SK-N-SH (cell line): ENCODE results near the gene ASB7. TPM values are rescaled to one million over a fixed set of nuclear protein-coding genes. Genes with fewer than 3 reads are reported as not detected.

Experiments
- CTCF ChIA-PET: fragments of 300-600, 350-600 bp; formaldehyde crosslinking; extraction: SDS; loops from one replicate; lab custom pipeline; 2021; lab: Yijun Ruan, JAX
- POLR2A ChIA-PET: fragments of 350-600 bp; sonication (Branson Sonifier 250); formaldehyde crosslinking; extraction: SDS; loops from one replicate; lab custom pipeline; 2020; ENCODE audit warnings: antibody characterized with exemption, inconsistent platforms; lab: Yijun Ruan, JAX
- DNase-seq: peaks from one replicate; pipeline ENCODE4 v3.0.0; 2012
- H2AFZ ChIP-seq: fragments of 200-600 bp; sonication (generic); 2 replicates; pipeline ENCODE4 v1.8.1; 2016; ENCODE audit warnings: antibody characterized with exemption, mild to moderate bottlenecking, low read depth
- H3F3A ChIP-seq: fragments of 200-600 bp; sonication (generic); replicated peaks from 2 replicates; pipeline ENCODE3; 2016; ENCODE audit warnings: antibody characterized with exemption, mild to moderate bottlenecking; ENCODE audit not compliant: insufficient read depth
- H3K27ac ChIP-seq, 2 experiments: fragments of 200-500 bp in 1 of 2; fragments of 200-600 bp in 1 of 2; sonication (Bioruptor generic) in 1 of 2; sonication (generic), shearing (Covaris generic) in 1 of 2; 2 replicates each; pipeline versions ENCODE4 v1.5.1 to v1.6.1; 2014 to 2016; ENCODE audit warnings: low read depth in 2 of 2, inconsistent platforms in 1 of 2, low read length in 1 of 2, mild to moderate bottlenecking in 1 of 2, mixed read lengths in 1 of 2
- H3K27me3 ChIP-seq: fragments of 200-600 bp; sonication (generic), shearing (Covaris generic); 2 replicates; pipeline ENCODE4 v1.6.1; 2016; ENCODE audit warnings: mixed run types; ENCODE audit not compliant: insufficient read depth
- H3K36me3 ChIP-seq, 2 experiments: fragments of 200-500 bp in 1 of 2; fragments of 200-600 bp in 1 of 2; sonication (Bioruptor generic) in 1 of 2; sonication (generic) in 1 of 2; replicated peaks in 1 of 2; 2 replicates each; pipeline versions ENCODE3 to v1.5.1; 2014 to 2016; ENCODE audit warnings: low read length in 1 of 2, mild to moderate bottlenecking in 1 of 2; ENCODE audit not compliant: insufficient read depth in 2 of 2, control insufficient read depth in 1 of 2
- H3K4me1 ChIP-seq, 2 experiments: fragments of 200-500 bp in 1 of 2; fragments of 200-600 bp in 1 of 2; sonication (Bioruptor generic) in 1 of 2; sonication (generic), shearing (Covaris generic) in 1 of 2; 2 replicates each; pipeline versions ENCODE4 v1.5.1 to v1.6.1; 2014 to 2016; ENCODE audit warnings: low read depth in 1 of 2, low read length in 1 of 2, mixed run types in 1 of 2; ENCODE audit not compliant: insufficient read depth in 2 of 2, control insufficient read depth in 1 of 2
- H3K4me2 ChIP-seq: fragments of 200-600 bp; sonication (generic), shearing (Covaris generic); 2 replicates; pipeline ENCODE4 v1.6.1; 2017; ENCODE audit warnings: mixed run types
- H3K4me3 ChIP-seq, 2 experiments: fragments of 200-500 bp in 1 of 2; fragments of 200-600 bp in 1 of 2; sonication (Bioruptor generic) in 1 of 2; sonication (generic), shearing (Covaris generic) in 1 of 2; 2 replicates each; pipeline versions ENCODE4 v1.5.1 to v1.8.1; 2014 to 2016; ENCODE audit warnings: low read depth in 2 of 2, inconsistent platforms in 1 of 2, low read length in 1 of 2, mild to moderate bottlenecking in 1 of 2, mixed read lengths in 1 of 2, moderate library complexity in 1 of 2
- H3K79me2 ChIP-seq: fragments of 200-600 bp; sonication (generic); 2 replicates; pipeline ENCODE4 v1.8.1; 2017; ENCODE audit warnings: mild to moderate bottlenecking; ENCODE audit not compliant: insufficient read depth
- H3K9ac ChIP-seq: fragments of 200-600 bp; sonication (generic); 2 replicates; pipeline ENCODE4 v1.6.1; 2017; ENCODE audit warnings: mixed run types
- H3K9me2 ChIP-seq: fragments of 200-600 bp; sonication (generic); 2 replicates; pipeline ENCODE4 v1.6.1; 2017; ENCODE audit warnings: mixed run types
- H3K9me3 ChIP-seq: fragments of 200-600 bp; sonication (generic); 2 replicates; pipeline ENCODE4 v1.6.1; 2017; ENCODE audit warnings: mixed run types, mild to moderate bottlenecking, moderate library complexity
- H4K20me1 ChIP-seq: fragments of 200-600 bp; sonication (generic); 2 replicates; pipeline ENCODE4 v1.6.1; 2017; ENCODE audit warnings: mild to moderate bottlenecking, mixed run types; ENCODE audit not compliant: insufficient read depth
- ELF1 ChIP-seq: IDR thresholded peaks from 2 replicates; pipeline ENCODE4 v1.4.0; 2012
- FOSL2 ChIP-seq: IDR thresholded peaks from 2 replicates; pipeline ENCODE4 v1.4.0; 2012; ENCODE audit warnings: low read depth, mild to moderate bottlenecking, moderate library complexity, borderline replicate concordance
- FOXJ3 ChIP-seq: sonication (generic); formaldehyde crosslinking; IDR thresholded peaks from 2 replicates; pipeline ENCODE4 v1.5.1; 2020; ENCODE audit warnings: mild to moderate bottlenecking, missing genetic modification reagents
- GATA2 ChIP-seq: sonication (generic); formaldehyde crosslinking; IDR thresholded peaks from 2 replicates; pipeline ENCODE4 v1.5.0; 2020; ENCODE audit warnings: mild to moderate bottlenecking, missing genetic modification reagents
- MEF2A ChIP-seq: IDR thresholded peaks from 2 replicates; pipeline ENCODE4 v1.4.0; 2012; ENCODE audit warnings: low read depth, borderline replicate concordance
- POLR2AphosphoS5 ChIP-seq: IDR thresholded peaks from 2 replicates; pipeline ENCODE4 v1.6.1; 2012; ENCODE audit warnings: low read depth, low read length
- TCF12 ChIP-seq: IDR thresholded peaks from 2 replicates; pipeline ENCODE4 v1.4.0; 2012
- TEAD4 ChIP-seq: IDR thresholded peaks from 2 replicates; pipeline ENCODE4 v1.4.0; 2012; ENCODE audit warnings: mild to moderate bottlenecking, borderline replicate concordance; ENCODE audit not compliant: insufficient read depth
- WGBS: methylation state at CpG from one replicate; pipeline ENCODE4 v1.1.6; 2017; ENCODE audit warnings: low lambda C conversion rate; 5-methylcytosine and 5-hydroxymethylcytosine counted together
- polyA plus RNA-seq, 3 experiments: library from polyadenylated mRNA; depleted of rRNA; stranded (reverse); fragments of >200 nt; gene quantifications; 2 replicates each; pipeline ENCODE4 v1.2.3, GENCODE V29; 2012
- TF ChIP-seq, protein P1 (sequence below): IDR thresholded peaks from 2 replicates; pipeline ENCODE4 v1.4.0; 2012; ENCODE audit warnings: low read depth, borderline replicate concordance
- TF ChIP-seq, protein P2 (sequence below): fragments of 200-600 bp; sonication (generic); IDR thresholded peaks from 2 replicates; pipeline ENCODE4 v1.6.1; 2017; ENCODE audit warnings: antibody characterized with exemption, mild to moderate bottlenecking, moderate library complexity

ASB7 gene
- polyA plus RNA-seq, 1 of the 3 experiments (the other 2 are of a cell fraction), result 6.1 TPM

DNA sequence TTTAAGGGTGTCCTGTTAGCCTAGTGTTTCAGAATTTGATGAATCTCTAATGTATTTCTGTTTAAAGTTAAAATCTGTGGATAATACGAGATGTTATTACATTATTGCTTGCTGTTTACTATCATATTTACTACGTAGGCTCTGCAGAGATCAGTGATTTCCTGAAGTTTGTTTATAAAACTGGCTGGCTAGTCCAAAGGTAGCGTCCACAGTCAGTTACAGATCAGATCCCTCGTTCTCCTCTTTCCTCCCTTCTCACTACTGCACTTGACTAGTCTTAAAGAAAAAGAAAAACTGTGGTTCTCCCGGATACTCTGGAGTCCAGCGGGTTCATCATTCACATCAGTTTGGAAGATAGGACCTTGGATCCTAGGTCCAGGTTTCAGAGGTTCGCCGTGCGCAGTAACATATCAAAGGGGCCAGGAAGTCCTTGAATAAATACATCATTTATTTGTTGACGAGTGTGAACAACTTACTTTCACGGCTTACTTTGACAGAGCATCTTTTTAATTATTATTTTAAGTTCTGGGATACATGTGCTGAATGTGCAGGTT is 35.9 kb downstream of the ASB7 start (continued):
- TF ChIP-seq, protein P1, sequence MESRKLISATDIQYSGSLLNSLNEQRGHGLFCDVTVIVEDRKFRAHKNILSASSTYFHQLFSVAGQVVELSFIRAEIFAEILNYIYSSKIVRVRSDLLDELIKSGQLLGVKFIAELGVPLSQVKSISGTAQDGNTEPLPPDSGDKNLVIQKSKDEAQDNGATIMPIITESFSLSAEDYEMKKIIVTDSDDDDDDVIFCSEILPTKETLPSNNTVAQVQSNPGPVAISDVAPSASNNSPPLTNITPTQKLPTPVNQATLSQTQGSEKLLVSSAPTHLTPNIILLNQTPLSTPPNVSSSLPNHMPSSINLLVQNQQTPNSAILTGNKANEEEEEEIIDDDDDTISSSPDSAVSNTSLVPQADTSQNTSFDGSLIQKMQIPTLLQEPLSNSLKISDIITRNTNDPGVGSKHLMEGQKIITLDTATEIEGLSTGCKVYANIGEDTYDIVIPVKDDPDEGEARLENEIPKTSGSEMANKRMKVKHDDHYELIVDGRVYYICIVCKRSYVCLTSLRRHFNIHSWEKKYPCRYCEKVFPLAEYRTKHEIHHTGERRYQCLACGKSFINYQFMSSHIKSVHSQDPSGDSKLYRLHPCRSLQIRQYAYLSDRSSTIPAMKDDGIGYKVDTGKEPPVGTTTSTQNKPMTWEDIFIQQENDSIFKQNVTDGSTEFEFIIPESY, result no peak
- TF ChIP-seq, all 33 proteins: peak for 0

DNA sequence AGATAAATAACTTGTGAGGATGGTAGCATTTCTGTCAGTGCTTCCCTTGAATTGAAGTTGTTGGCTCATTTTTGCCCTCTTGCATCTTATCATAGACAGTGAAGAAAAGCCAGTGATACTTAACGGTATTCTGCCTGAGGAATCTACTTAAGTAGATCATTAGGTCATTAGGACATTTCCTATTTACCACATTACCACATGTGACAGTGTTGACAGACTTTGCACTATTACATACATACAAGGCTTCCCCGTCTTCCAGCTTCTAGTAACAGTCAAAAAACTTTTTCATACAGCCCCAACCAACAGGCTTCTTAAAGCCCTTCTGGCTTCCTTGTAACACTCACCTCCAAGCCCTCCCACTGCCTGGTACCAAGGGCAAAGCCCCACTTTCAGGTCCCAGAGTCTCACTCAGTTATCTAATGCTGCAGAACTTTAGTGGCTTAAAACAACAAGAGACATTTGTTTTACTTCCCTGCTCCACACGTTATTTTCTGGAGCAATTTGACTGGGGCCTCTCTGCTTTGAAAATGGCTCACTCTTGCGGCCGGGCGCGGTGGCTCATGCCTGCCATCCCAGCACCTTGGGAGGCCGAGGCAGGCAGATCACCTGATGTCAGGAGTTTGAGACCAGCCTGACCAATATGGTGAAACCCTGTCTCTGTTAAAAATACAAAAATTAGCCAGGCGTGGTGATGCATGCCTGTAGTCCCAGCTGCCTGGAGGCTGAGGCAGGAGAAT is 40.0 kb downstream of the ASB7 start:
- WGBS, result 88% methylated on average over 9 of the region's 9 CpGs
- no peaks in the 10 kb centered on the region for H3K9me3 ChIP-seq
- H3K36me3 ChIP-seq, result peaks cover 0 to 4% of the 10 kb centered on the region in 2 experiments
- CTCF ChIA-PET, result interaction anchor here (5.7 kb wide), 1 partner anchor 365 kb away, joined by 30 read pairs; no protein-coding TSS in a partner anchor
- H3K27ac ChIP-seq, result no peak overlapping the region
- no peak overlapping the region for H3K9ac ChIP-seq
- no peak overlapping the region for H3K4me3 ChIP-seq
- H3F3A ChIP-seq, result no peaks in the 10 kb centered on the region
- H3K4me1 ChIP-seq, result peaks cover 0 to 2% of the 10 kb centered on the region in 2 experiments; a peak in 1 of 4 replicates
- no peak overlapping the region for H2AFZ ChIP-seq
- no peak overlapping the region for H3K4me2 ChIP-seq
- DNase-seq, result no peak
- POLR2A ChIA-PET, result no interaction called here
- 0 out of 2 replicates have a peak, but pooled peaks cover 3% of the 10 kb centered on the region for H4K20me1 ChIP-seq
- no peaks in the 10 kb centered on the region for H3K9me2 ChIP-seq
- H3K79me2 ChIP-seq, result peaks cover 60% of the 10 kb centered on the region
- TF ChIP-seq, protein P2, sequence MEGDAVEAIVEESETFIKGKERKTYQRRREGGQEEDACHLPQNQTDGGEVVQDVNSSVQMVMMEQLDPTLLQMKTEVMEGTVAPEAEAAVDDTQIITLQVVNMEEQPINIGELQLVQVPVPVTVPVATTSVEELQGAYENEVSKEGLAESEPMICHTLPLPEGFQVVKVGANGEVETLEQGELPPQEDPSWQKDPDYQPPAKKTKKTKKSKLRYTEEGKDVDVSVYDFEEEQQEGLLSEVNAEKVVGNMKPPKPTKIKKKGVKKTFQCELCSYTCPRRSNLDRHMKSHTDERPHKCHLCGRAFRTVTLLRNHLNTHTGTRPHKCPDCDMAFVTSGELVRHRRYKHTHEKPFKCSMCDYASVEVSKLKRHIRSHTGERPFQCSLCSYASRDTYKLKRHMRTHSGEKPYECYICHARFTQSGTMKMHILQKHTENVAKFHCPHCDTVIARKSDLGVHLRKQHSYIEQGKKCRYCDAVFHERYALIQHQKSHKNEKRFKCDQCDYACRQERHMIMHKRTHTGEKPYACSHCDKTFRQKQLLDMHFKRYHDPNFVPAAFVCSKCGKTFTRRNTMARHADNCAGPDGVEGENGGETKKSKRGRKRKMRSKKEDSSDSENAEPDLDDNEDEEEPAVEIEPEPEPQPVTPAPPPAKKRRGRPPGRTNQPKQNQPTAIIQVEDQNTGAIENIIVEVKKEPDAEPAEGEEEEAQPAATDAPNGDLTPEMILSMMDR, result no peak
- TF ChIP-seq TCF12, result no peak
- TF ChIP-seq POLR2AphosphoS5, result no peak
- TF ChIP-seq FOXJ3, result no peak
- no peak for TF ChIP-seq GATA2 (CRISPR knock-in tag)
- TF ChIP-seq ELF1, result no peak
- TF ChIP-seq, protein P1, result no peak
- no peak for TF ChIP-seq FOSL2
- TF ChIP-seq TEAD4, result no peak
- no peak for TF ChIP-seq MEF2A
- no peaks in the 10 kb centered on the region for H3K27me3 ChIP-seq
